WTC11 (cell line): ENCODE measurements around the gene ASTN2. TPM values are rescaled to one million over a fixed set of nuclear protein-coding genes. Genes with fewer than 3 reads are reported as not detected.

Experiments used
- ATAC-seq: fragments of 200-7000 bp; cut with Tn5 transposase; 2 replicates; pipeline ENCODE4 v1.10.0; 2021; ENCODE audit warnings: mild to moderate bottlenecking, moderate library complexity
- Bru-seq: library from RNA; stranded (reverse); fragments of 400-500 nt; gene quantifications from one replicate; lab custom pipeline; 2021; lab: Mats Ljungman, UMichigan
- CTCF ChIA-PET: fragments of 300-600 bp; sonication (Branson Sonifier 250); formaldehyde crosslinking; loops from one replicate; lab custom pipeline; 2021; ENCODE audit warnings: antibody characterized with exemption; lab: Charles Lee
- POLR2A ChIA-PET: fragments of 350-600 bp; sonication (Branson Sonifier 250); formaldehyde crosslinking; loops from one replicate; lab custom pipeline; 2021; ENCODE audit warnings: antibody characterized with exemption; lab: Charles Lee
- DNase-seq: peaks from one replicate; pipeline ENCODE4 v3.0.0; 2021; ENCODE audit warnings: low spot score
- H3K27ac Mint-ChIP-seq: 2 replicates; pipeline ENCODE4 v1.8.0; 2021; ENCODE audit warnings: mixed read lengths
- H3K27me3 Mint-ChIP-seq: 2 replicates; pipeline ENCODE4 v1.8.0; 2021; ENCODE audit warnings: low read depth, mild to moderate bottlenecking, moderate library complexity, mixed read lengths
- H3K36me3 Mint-ChIP-seq: 2 replicates; pipeline ENCODE4 v1.8.0; 2021; ENCODE audit warnings: mixed read lengths
- H3K4me1 Mint-ChIP-seq: 2 replicates; pipeline ENCODE4 v1.8.0; 2022; ENCODE audit warnings: mixed read lengths
- H3K4me3 Mint-ChIP-seq: 2 replicates; pipeline ENCODE4 v1.8.0; 2021; ENCODE audit warnings: mild to moderate bottlenecking, moderate library complexity, mixed read lengths
- H3K9me3 Mint-ChIP-seq: 2 replicates; pipeline ENCODE4 v1.8.0; 2021; ENCODE audit warnings: mixed read lengths
- ATF3 ChIP-seq: sonication (generic); formaldehyde crosslinking; conservative IDR thresholded peaks from 2 replicates; pipeline ENCODE4 v1.8.1; 2022; ENCODE audit warnings: mild to moderate bottlenecking, missing genetic modification reagents
- CBFB ChIP-seq: sonication (generic); formaldehyde crosslinking; IDR thresholded peaks from 2 replicates; pipeline ENCODE4 v1.8.1; 2022; ENCODE audit warnings: mild to moderate bottlenecking, low read depth, missing genetic modification reagents
- CREB1 ChIP-seq: sonication (generic); formaldehyde crosslinking; IDR thresholded peaks from 2 replicates; pipeline ENCODE4 v1.8.0; 2023; ENCODE audit warnings: mild to moderate bottlenecking, missing genetic modification reagents
- ERG ChIP-seq: fragments of 250-450 bp; sonication (Bioruptor Pico); IDR thresholded peaks from 2 replicates; pipeline ENCODE4 v1.8.0; 2021; ENCODE audit warnings: mild to moderate bottlenecking
- FOXK1 ChIP-seq: sonication (generic); formaldehyde crosslinking; IDR thresholded peaks from 2 replicates; pipeline ENCODE4 v1.8.0; 2022; ENCODE audit warnings: mild to moderate bottlenecking, moderate library complexity, missing genetic modification reagents
- IRF2 ChIP-seq: sonication (generic); formaldehyde crosslinking; IDR thresholded peaks from 2 replicates; pipeline ENCODE4 v1.8.0; 2022; ENCODE audit warnings: low read depth, missing genetic modification reagents, borderline replicate concordance
- KAT7 ChIP-seq: sonication (generic); formaldehyde crosslinking; IDR thresholded peaks from 2 replicates; pipeline ENCODE4 v1.8.1; 2023; ENCODE audit warnings: missing genetic modification reagents, mild to moderate bottlenecking, borderline replicate concordance
- MAX ChIP-seq: sonication (generic); formaldehyde crosslinking; IDR thresholded peaks from 2 replicates; pipeline ENCODE4 v1.8.0; 2022; ENCODE audit warnings: mild to moderate bottlenecking, missing genetic modification reagents
- NFYB ChIP-seq: sonication (generic); formaldehyde crosslinking; conservative IDR thresholded peaks from 2 replicates; pipeline ENCODE4 v1.8.0; 2022; ENCODE audit warnings: low read depth, missing genetic modification reagents
- NR3C1 ChIP-seq: sonication (generic); formaldehyde crosslinking; conservative IDR thresholded peaks from 2 replicates; pipeline ENCODE4 v1.8.1; 2023; ENCODE audit warnings: low read depth, mild to moderate bottlenecking, missing genetic modification reagents
- SMAD4 ChIP-seq: sonication (generic); formaldehyde crosslinking; IDR thresholded peaks from 2 replicates; pipeline ENCODE4 v1.8.0; 2022; ENCODE audit warnings: mild to moderate bottlenecking, missing genetic modification reagents
- SP1 ChIP-seq: sonication (generic); formaldehyde crosslinking; conservative IDR thresholded peaks from 2 replicates; pipeline ENCODE4 v1.8.1; 2022; ENCODE audit warnings: missing genetic modification reagents
- USF1 ChIP-seq: sonication (generic); formaldehyde crosslinking; IDR thresholded peaks from 2 replicates; pipeline ENCODE4 v1.8.0; 2022; ENCODE audit warnings: mild to moderate bottlenecking, missing genetic modification reagents
- USF2 ChIP-seq: sonication (generic); formaldehyde crosslinking; IDR thresholded peaks from 2 replicates; pipeline ENCODE4 v1.8.1; 2023; ENCODE audit warnings: mild to moderate bottlenecking, missing genetic modification reagents, moderate library complexity
- ZBTB43 ChIP-seq: sonication (generic); formaldehyde crosslinking; IDR thresholded peaks from 2 replicates; pipeline ENCODE4 v1.8.1; 2023; ENCODE audit warnings: mild to moderate bottlenecking, missing genetic modification reagents
- ZNF263 ChIP-seq: sonication (generic); formaldehyde crosslinking; IDR thresholded peaks from 2 replicates; pipeline ENCODE4 v1.8.1; 2022; ENCODE audit warnings: low read depth, mild to moderate bottlenecking, moderate library complexity, missing genetic modification reagents
- ZNF281 ChIP-seq: sonication (generic); formaldehyde crosslinking; IDR thresholded peaks from 2 replicates; pipeline ENCODE4 v1.8.0; 2023; ENCODE audit warnings: mild to moderate bottlenecking, missing genetic modification reagents
- ZNF512 ChIP-seq: sonication (generic); formaldehyde crosslinking; IDR thresholded peaks from 2 replicates; pipeline ENCODE4 v1.8.1; 2022; ENCODE audit warnings: missing genetic modification reagents, borderline replicate concordance
- long read RNA-seq, 3 experiments: library from RNA in 1 of 3; library from capped mRNA in 1 of 3; library from polyadenylated mRNA in 1 of 3; unstranded in 2 of 3; stranded (forward) in 1 of 3; transcript quantifications; one replicate each; pipeline ENCODE4 v2.0.0, GENCODE V29; 2021
- total RNA-seq: library from RNA; stranded (reverse); gene quantifications from 3 replicates; pipeline ENCODE4 v1.2.3, GENCODE V29; 2021

The ASTN2 gene
- total RNA-seq (16.2 to 18.7 TPM (median 17.7 TPM) in 3 replicates), Bru-seq, nascent RNA (percentile 55 among the genes with signal in this experiment)
- long read RNA-seq, experiment 1, full-length matches to known transcripts = 6 of 43 reads
- long read RNA-seq, experiment 1, partial matches to known transcripts = 16 of 43 reads
- long read RNA-seq, experiment 1, other reads (novel, unspliced or antisense) = 21 of 43 reads
- long read RNA-seq, experiment 2, partial matches to known transcripts = 9 of 16 reads
- long read RNA-seq, experiment 2, other reads (novel, unspliced or antisense) = 6 of 16 reads
- long read RNA-seq, experiment 3, partial matches to known transcripts = 10 of 16 reads
- long read RNA-seq, experiment 3, other reads (novel, unspliced or antisense) = 5 of 16 reads

- no peaks in the 10 kb centered on the region for H3K36me3 Mint-ChIP-seq
- H3K27ac Mint-ChIP-seq = no peak within 1 kb of the TSS
- H3K27me3 Mint-ChIP-seq = peaks cover 28% of the 10 kb centered on the region
- ChIA-PET CTCF (interaction anchor here (1.0 to 3.9 kb wide), 7 partner anchors 11 to 255 kb away, joined by 3 to 33 read pairs (median 3); no protein-coding TSS in a partner anchor), POLR2A (no interaction called here)
- peaks cover 23% of the 10 kb centered on the region for H3K4me1 Mint-ChIP-seq
- DNase-seq (peak; percentile 66), ATAC-seq (peak; percentile 27)
- H3K4me3 Mint-ChIP-seq = peak within 1 kb of the TSS; percentile 85
- TF ChIP-seq ZNF281 (no peak), MAX (peak; percentile 55; the same call in 1 of the 2 replicates)
- H3K9me3 Mint-ChIP-seq = no peaks in the 10 kb centered on the region
Measured at GRCh38 chr9:117414906-117415331, at the start of gene ASTN2. ASTN2 (minus strand) TSS chr9:117415057; CDS start chr9:117414938, 119 bp downstream.

GRCh38 chr9:117462861-117463260, 48.0 kb upstream of the ASTN2 start:
- Mint-ChIP-seq H3K4me3 (no peak overlapping the region), H3K27me3 (no peaks in the 10 kb centered on the region), H3K27ac (no peak overlapping the region), H3K36me3 (no peaks in the 10 kb centered on the region), H3K4me1 (no peaks in the 10 kb centered on the region), H3K9me3 (no peaks in the 10 kb centered on the region)
- ChIA-PET POLR2A (no interaction called here), CTCF (interaction anchor here (1.3 kb wide), 1 partner anchor 25 kb away, joined by 5 read pairs; no protein-coding TSS in a partner anchor)
- DNase-seq = no peak
- ATAC-seq = no peak
- TF ChIP-seq ZNF263 (CRISPR knock-in tag) (no peak), SMAD4 (CRISPR knock-in tag) (no peak), ATF3 (CRISPR knock-in tag) (no peak), SP1 (no peak), USF1 (no peak), ZBTB43 (no peak), CREB1 (no peak), FOXK1 (CRISPR knock-in tag) (no peak), KAT7 (CRISPR knock-in tag) (no peak), NR3C1 (no peak), USF2 (CRISPR knock-in tag) (no peak), CBFB (CRISPR knock-in tag) (no peak), ZNF512 (CRISPR knock-in tag) (no peak), IRF2 (CRISPR knock-in tag) (no peak), NFYB (CRISPR knock-in tag) (no peak), ERG (CRISPR knock-in tag) (no peak)
- TF ChIP-seq, all 79 proteins: peak for 0
